DOHH2 (cell line): ENCODE data around the gene STARD13.

Source experiments
- CTCF ChIP-seq: fragments of 200-600 bp; sonication (generic); IDR thresholded peaks from one replicate; pipeline ENCODE4 v1.5.1; 2014; ENCODE audit warnings: antibody characterized with exemption, mild to moderate bottlenecking, low read depth, low read length; ENCODE audit not compliant: poor library complexity, severe bottlenecking
- EZH2phosphoT487 ChIP-seq: fragments of 200-600 bp; sonication (generic); IDR thresholded peaks from 2 replicates; pipeline ENCODE4 v1.6.1; 2017; ENCODE audit warnings: borderline replicate concordance, mild to moderate bottlenecking, antibody characterized with exemption, low read length, moderate library complexity, mixed read lengths

GRCh38 chr13:33272531-33273124 is 12.9 kb downstream of the STARD13 start:
- TF ChIP-seq CTCF (no peak), EZH2phosphoT487 (no peak)
